RKO (cell line): ENCODE measurements around the gene DDIT4L.
"Not testable (repeated sequence)": the region's sequence is repeated elsewhere in the genome, so short reads cannot be mapped to it uniquely, and the experiment has no call there.

Source experiments
- DNase-seq: peaks from one replicate; pipeline ENCODE4 v3.0.0-alpha.2; 2016; ENCODE audit warnings: low spot score

The DDIT4L gene

GRCh38 chr4:100166297-100167039 is 23.8 kb downstream of the DDIT4L start:
- no peak for DNase-seq

- DNase-seq, result no peak
These were observed 24.5 kb downstream of the DDIT4L start for GRCh38 chr4:100165809-100166208.

- no peak for DNase-seq
These were observed 25.2 kb downstream of the DDIT4L start for GRCh38 chr4:100164808-100165760.

GRCh38 chr4:100162027-100162685 is 28.1 kb downstream of the DDIT4L start:
- DNase-seq, result no peak

- DNase-seq, result peak; percentile 23
These were observed 41.1 kb downstream of the DDIT4L start for GRCh38 chr4:100149190-100149589.

- DNase-seq, result no peak
These were observed 42.6 kb downstream of the DDIT4L start for GRCh38 chr4:100147684-100148083.

GRCh38 chr4:100147198-100147597 is 43.1 kb downstream of the DDIT4L start:
- no peak for DNase-seq

GRCh38 chr4:100146756-100147155 is 43.5 kb downstream of the DDIT4L start:
- DNase-seq, result no peak

- DNase-seq, result not testable (repeated sequence)
These were observed 52.9 kb downstream of the DDIT4L start for GRCh38 chr4:100137320-100137719.
